Measurements from ENCODE around the gene TMEM270.
"Not testable (repeated sequence)": the region's sequence is repeated elsewhere in the genome, so short reads cannot be mapped to it uniquely, and the experiment has no call there.

The TMEM270 gene

GRCh38 chr7:73844131-73844547 lies 16.8 kb upstream of the TMEM270 start:
- Histone ChIP-seq H3K27ac (ENCODE audit: low read depth, low read length) (no peak overlapping the region), H3F3A (ENCODE audit: control insufficient read depth, insufficient read depth) (no peaks in the 10 kb centered on the region), H4K20me1 (ENCODE audit: control insufficient read depth, insufficient read depth, low read depth, low read length) (no peaks in the 10 kb centered on the region), H3K9me3 (ENCODE audit: control insufficient read depth, insufficient read depth, low read length) (peaks cover 7% of the 10 kb centered on the region; the same call in 1 of the 2 replicates), H3K4me2 (ENCODE audit: low read length) (no peak overlapping the region), H3K27me3 (ENCODE audit: control insufficient read depth, low read length) (peaks cover 8% of the 10 kb centered on the region), H3K36me3 (ENCODE audit: control insufficient read depth, low read length) (no peaks in the 10 kb centered on the region), H3K9me2 (replicated peaks; ENCODE audit: control insufficient read depth, low read length) (no peaks in the 10 kb centered on the region), H3K4me3 (ENCODE audit: low read length) (no peak overlapping the region), H3K79me2 (ENCODE audit: control insufficient read depth, low read length) (no peaks in the 10 kb centered on the region), H3K4me1 (ENCODE audit: control insufficient read depth, low read length) (peaks cover 15% of the 10 kb centered on the region)
- TF ChIP-seq CTCF (IDR thresholded peaks at IDR 0.05; ENCODE audit: low read depth, low read length, poor library complexity, severe bottlenecking) (no peak), EZH2phosphoT487 (IDR thresholded peaks at IDR 0.05; ENCODE audit: borderline replicate concordance, low read length) (no peak)

GRCh38 chr7:73844848-73845460 lies 16.0 kb upstream of the TMEM270 start:
- TF ChIP-seq EZH2phosphoT487 (IDR thresholded peaks at IDR 0.05; ENCODE audit: borderline replicate concordance, low read length) (no peak), CTCF (IDR thresholded peaks at IDR 0.05; ENCODE audit: low read depth, low read length, poor library complexity, severe bottlenecking) (no peak)
- no peak overlapping the region for H3K4me2 ChIP-seq (ENCODE audit: low read length)
- peaks cover 11% of the 10 kb centered on the region for H3K27me3 ChIP-seq (ENCODE audit: control insufficient read depth, low read length)
- H3K36me3 ChIP-seq (ENCODE audit: control insufficient read depth, low read length): no peaks in the 10 kb centered on the region
- H3K9me3 ChIP-seq (ENCODE audit: control insufficient read depth, insufficient read depth, low read length): peaks cover 7% of the 10 kb centered on the region; the same call in 1 of the 2 replicates
- no peak overlapping the region for H3K4me3 ChIP-seq (ENCODE audit: low read length)
- H4K20me1 ChIP-seq (ENCODE audit: control insufficient read depth, insufficient read depth, low read depth, low read length): no peaks in the 10 kb centered on the region
- H3F3A ChIP-seq (ENCODE audit: control insufficient read depth, insufficient read depth): no peaks in the 10 kb centered on the region
- H3K79me2 ChIP-seq (ENCODE audit: control insufficient read depth, low read length): no peaks in the 10 kb centered on the region
- peaks cover 19% of the 10 kb centered on the region for H3K4me1 ChIP-seq (ENCODE audit: control insufficient read depth, low read length)
- H3K27ac ChIP-seq (ENCODE audit: low read depth, low read length): no peak overlapping the region
- no peaks in the 10 kb centered on the region for H3K9me2 ChIP-seq (replicated peaks; ENCODE audit: control insufficient read depth, low read length)

GRCh38 chr7:73845701-73846195 lies 15.2 kb upstream of the TMEM270 start:
- H3K79me2 ChIP-seq (ENCODE audit: control insufficient read depth, low read length); H3K4me3 ChIP-seq (ENCODE audit: low read length); H3K9me3 ChIP-seq (ENCODE audit: control insufficient read depth, insufficient read depth, low read length); H3F3A ChIP-seq (ENCODE audit: control insufficient read depth, insufficient read depth); H3K36me3 ChIP-seq (ENCODE audit: control insufficient read depth, low read length); H3K27ac ChIP-seq (ENCODE audit: low read depth, low read length); H3K9me2 ChIP-seq (replicated peaks; ENCODE audit: control insufficient read depth, low read length); H4K20me1 ChIP-seq (ENCODE audit: control insufficient read depth, insufficient read depth, low read depth, low read length): not testable (repeated sequence)
- Histone ChIP-seq H3K4me1 (ENCODE audit: control insufficient read depth, low read length) (peaks cover 21% of the 10 kb centered on the region), H3K4me2 (ENCODE audit: low read length) (peak overlapping the region; percentile 25), H3K27me3 (ENCODE audit: control insufficient read depth, low read length) (peaks cover 11% of the 10 kb centered on the region)

- H3K36me3 ChIP-seq (ENCODE audit: control insufficient read depth, low read length): no peaks in the 10 kb centered on the region
- H3K79me2 ChIP-seq (ENCODE audit: control insufficient read depth, low read length): no peaks in the 10 kb centered on the region
- H3K4me3 ChIP-seq (ENCODE audit: low read length): no peak overlapping the region
- peaks cover 27% of the 10 kb centered on the region for H3K4me1 ChIP-seq (ENCODE audit: control insufficient read depth, low read length)
- H3F3A ChIP-seq (ENCODE audit: control insufficient read depth, insufficient read depth): no peaks in the 10 kb centered on the region
- TF ChIP-seq CTCF (IDR thresholded peaks at IDR 0.05; ENCODE audit: low read depth, low read length, poor library complexity, severe bottlenecking): no peak
- TF ChIP-seq EZH2phosphoT487 (IDR thresholded peaks at IDR 0.05; ENCODE audit: borderline replicate concordance, low read length): no peak
- H3K9me3 ChIP-seq (ENCODE audit: control insufficient read depth, insufficient read depth, low read length): peaks cover 7% of the 10 kb centered on the region; the same call in 1 of the 2 replicates
- no peaks in the 10 kb centered on the region for H3K9me2 ChIP-seq (replicated peaks; ENCODE audit: control insufficient read depth, low read length)
- no peaks in the 10 kb centered on the region for H4K20me1 ChIP-seq (ENCODE audit: control insufficient read depth, insufficient read depth, low read depth, low read length)
- H3K27ac ChIP-seq (ENCODE audit: low read depth, low read length): no peak overlapping the region
- H3K4me2 ChIP-seq (ENCODE audit: low read length): no peak overlapping the region
- H3K27me3 ChIP-seq (ENCODE audit: control insufficient read depth, low read length): peaks cover 16% of the 10 kb centered on the region
Measured at GRCh38 chr7:73847941-73848723, 12.8 kb upstream of the TMEM270 start.

All from DOHH2 (cell line).